PC-9 (cell line): ENCODE results near the gene YIPF5. TPM values are rescaled to one million over a fixed set of nuclear protein-coding genes. Genes with fewer than 3 reads are reported as not detected.

Experiments
- BruUV-seq: library from RNA; stranded (reverse); fragments of 400-500 nt; replicated peaks from 2 replicates; lab custom pipeline; 2021; lab: Mats Ljungman, UMichigan
- CTCF ChIA-PET: fragments of 300-600 bp; sonication (Branson Sonifier 250); formaldehyde crosslinking; loops from one replicate; lab custom pipeline; 2022; ENCODE audit warnings: antibody characterized with exemption; lab: Charles Lee
- POLR2A ChIA-PET: fragments of 300-600 bp; sonication (Branson Sonifier 250); formaldehyde crosslinking; loops from one replicate; lab custom pipeline; 2022; ENCODE audit warnings: antibody characterized with exemption; ENCODE audit not compliant: unreplicated experiment; lab: Charles Lee
- DNase-seq, 2 experiments: peaks; one replicate each; pipeline versions ENCODE4 v3.0.0 to v3.0.0-alpha.2; 2015 to 2022; ENCODE audit warnings: mixed read lengths in 1 of 2
- H2AFZ ChIP-seq: fragments of 200-600 bp; sonication (generic); 2 replicates; pipeline ENCODE4 v1.8.1; 2017; ENCODE audit warnings: antibody characterized with exemption
- H3F3A ChIP-seq: fragments of 200-600 bp; sonication (generic); 2 replicates; pipeline ENCODE4 v1.8.1; 2017; ENCODE audit warnings: antibody characterized with exemption, mild to moderate bottlenecking, low read depth; ENCODE audit not compliant: insufficient read depth
- H3K27ac ChIP-seq: fragments of 200-600 bp; sonication (generic); 2 replicates; pipeline ENCODE4 v1.6.1; 2016; ENCODE audit warnings: mixed run types
- H3K27me3 ChIP-seq: fragments of 200-600 bp; sonication (generic); 2 replicates; pipeline ENCODE4 v1.6.1; 2016; ENCODE audit warnings: low read depth, mixed run types; ENCODE audit not compliant: insufficient read depth
- H3K36me3 ChIP-seq: fragments of 200-600 bp; sonication (generic); 2 replicates; pipeline ENCODE4 v1.6.1; 2016; ENCODE audit warnings: low read depth, mixed run types
- H3K4me1 ChIP-seq: fragments of 200-600 bp; sonication (generic); replicated peaks from 2 replicates; pipeline ENCODE4 v1.6.1; 2016; ENCODE audit warnings: mixed run types; ENCODE audit not compliant: insufficient read depth
- H3K4me2 ChIP-seq: fragments of 200-600 bp; sonication (generic); 2 replicates; pipeline ENCODE4 v1.6.1; 2017; ENCODE audit warnings: mixed run types
- H3K4me3 ChIP-seq: fragments of 200-600 bp; sonication (generic); 2 replicates; pipeline ENCODE4 v1.6.1; 2016; ENCODE audit warnings: mixed run types
- H3K79me2 ChIP-seq: fragments of 200-600 bp; sonication (generic); 2 replicates; pipeline ENCODE4 v1.6.1; 2017; ENCODE audit warnings: low read depth, mixed run types
- H3K9me2 ChIP-seq: fragments of 200-600 bp; sonication (generic); 2 replicates; pipeline ENCODE4 v1.8.1; 2017; ENCODE audit warnings: mild to moderate bottlenecking; ENCODE audit not compliant: insufficient read depth
- H3K9me3 ChIP-seq: fragments of 200-600 bp; sonication (generic); 2 replicates; pipeline ENCODE4 v1.8.1; 2016; ENCODE audit warnings: low read depth; ENCODE audit not compliant: insufficient read depth
- H4K20me1 ChIP-seq: fragments of 200-600 bp; sonication (generic); 2 replicates; pipeline ENCODE4 v1.8.1; 2017; ENCODE audit not compliant: insufficient read depth
- EZH2 ChIP-seq: fragments of 200-600 bp; sonication (generic); IDR thresholded peaks from 2 replicates; pipeline ENCODE4 v1.8.0; 2017; ENCODE audit warnings: antibody characterized with exemption, low read depth
- intact Hi-C: fragments of 100-400 bp; cut with micrococcal nuclease; formaldehyde crosslinking; loops from one replicate; pipeline ENCODE4 v1.10.0; 2022; ENCODE audit not compliant: unreplicated experiment
- total RNA-seq: library from RNA; stranded (reverse); gene quantifications from 2 replicates; pipeline ENCODE4 v1.2.3, GENCODE V29; 2021
- TF ChIP-seq, protein P1 (sequence below): fragments of 200-600 bp; sonication (generic); conservative IDR thresholded peaks from 2 replicates; pipeline ENCODE4 v1.6.1; 2017; ENCODE audit warnings: mixed run types, antibody characterized with exemption, mild to moderate bottlenecking, moderate library complexity

The YIPF5 gene
- total RNA-seq, 1 experiment from 2014 or later, result 65.8 TPM

DNA sequence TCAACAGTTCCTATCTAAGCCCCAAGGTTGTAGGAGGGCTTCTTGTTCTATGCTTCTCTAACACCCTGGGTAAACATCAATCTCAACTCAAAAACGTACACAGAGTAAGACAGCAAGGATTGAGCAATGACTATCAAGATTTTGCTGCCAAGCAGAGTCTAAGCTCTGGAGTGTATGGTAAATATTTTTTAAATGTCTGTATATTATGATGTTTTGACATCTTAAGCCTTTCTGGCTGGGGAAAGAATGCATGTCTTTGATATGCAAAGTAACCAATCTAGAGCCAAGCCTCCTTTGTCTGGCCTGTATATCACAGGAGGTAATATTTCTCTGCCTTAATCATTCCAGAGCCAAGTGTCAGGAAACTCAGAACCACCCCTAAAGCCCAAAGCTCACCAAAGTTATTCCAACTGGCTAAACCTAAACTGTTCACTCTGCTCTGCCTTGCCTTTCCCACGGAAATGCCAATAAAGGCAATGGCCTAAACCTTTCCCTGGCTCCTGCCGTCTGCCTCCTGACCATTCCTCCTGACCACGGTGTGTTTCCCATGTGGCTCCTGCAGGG is 45.2 kb downstream of the YIPF5 start:
- no TSS peak for BruUV-seq
- Histone ChIP-seq H3K4me2 (no peak overlapping the region), H4K20me1 (no peaks in the 10 kb centered on the region), H3K4me3 (no peak overlapping the region), H3F3A (no peaks in the 10 kb centered on the region), H3K27ac (no peak overlapping the region), H3K79me2 (no peaks in the 10 kb centered on the region), H3K4me1 (no peaks in the 10 kb centered on the region), H3K9me2 (no peaks in the 10 kb centered on the region), H3K27me3 (no peaks in the 10 kb centered on the region), H3K36me3 (no peaks in the 10 kb centered on the region), H2AFZ (no peak overlapping the region), H3K9me3 (no peaks in the 10 kb centered on the region)
- ChIA-PET CTCF (no interaction called here), POLR2A (no interaction called here)
- TF ChIP-seq, protein P1, sequence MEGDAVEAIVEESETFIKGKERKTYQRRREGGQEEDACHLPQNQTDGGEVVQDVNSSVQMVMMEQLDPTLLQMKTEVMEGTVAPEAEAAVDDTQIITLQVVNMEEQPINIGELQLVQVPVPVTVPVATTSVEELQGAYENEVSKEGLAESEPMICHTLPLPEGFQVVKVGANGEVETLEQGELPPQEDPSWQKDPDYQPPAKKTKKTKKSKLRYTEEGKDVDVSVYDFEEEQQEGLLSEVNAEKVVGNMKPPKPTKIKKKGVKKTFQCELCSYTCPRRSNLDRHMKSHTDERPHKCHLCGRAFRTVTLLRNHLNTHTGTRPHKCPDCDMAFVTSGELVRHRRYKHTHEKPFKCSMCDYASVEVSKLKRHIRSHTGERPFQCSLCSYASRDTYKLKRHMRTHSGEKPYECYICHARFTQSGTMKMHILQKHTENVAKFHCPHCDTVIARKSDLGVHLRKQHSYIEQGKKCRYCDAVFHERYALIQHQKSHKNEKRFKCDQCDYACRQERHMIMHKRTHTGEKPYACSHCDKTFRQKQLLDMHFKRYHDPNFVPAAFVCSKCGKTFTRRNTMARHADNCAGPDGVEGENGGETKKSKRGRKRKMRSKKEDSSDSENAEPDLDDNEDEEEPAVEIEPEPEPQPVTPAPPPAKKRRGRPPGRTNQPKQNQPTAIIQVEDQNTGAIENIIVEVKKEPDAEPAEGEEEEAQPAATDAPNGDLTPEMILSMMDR, result no peak
- no peak for TF ChIP-seq EZH2
- intact Hi-C loops, result no loop called here
- no peak for DNase-seq

DNA sequence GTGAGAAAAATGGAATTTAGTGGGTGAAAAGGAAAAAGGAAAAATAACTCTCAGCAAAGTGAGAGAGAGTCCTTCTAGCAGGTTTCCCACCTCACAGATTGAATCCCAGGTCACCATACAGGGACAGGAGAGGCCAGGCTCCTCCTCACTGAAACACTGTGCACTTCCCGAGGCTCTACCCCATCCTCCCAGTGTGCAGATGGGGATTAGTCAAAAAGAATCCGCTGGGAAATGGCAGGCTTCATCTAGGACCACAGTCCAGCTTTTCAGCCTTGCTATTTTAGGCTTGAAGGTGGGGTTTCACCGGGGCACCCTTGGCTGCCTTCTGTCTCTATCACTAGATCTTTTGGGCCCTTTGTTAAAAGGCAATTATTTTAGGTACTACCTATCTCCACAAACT is 47.8 kb downstream of the YIPF5 start:
- no peak overlapping the region for H3K27ac ChIP-seq
- BruUV-seq, result no TSS peak
- H3F3A ChIP-seq, result no peaks in the 10 kb centered on the region
- DNase-seq, result no peak
- no peaks in the 10 kb centered on the region for H4K20me1 ChIP-seq
- no peaks in the 10 kb centered on the region for H3K27me3 ChIP-seq
- no peaks in the 10 kb centered on the region for H3K36me3 ChIP-seq
- H3K4me1 ChIP-seq, result no peaks in the 10 kb centered on the region
- no peak overlapping the region for H3K4me2 ChIP-seq
- no peak overlapping the region for H3K4me3 ChIP-seq
- no peaks in the 10 kb centered on the region for H3K9me3 ChIP-seq
- CTCF ChIA-PET, result no interaction called here
- no peak for TF ChIP-seq EZH2
- TF ChIP-seq, protein P1, result no peak
- intact Hi-C loops, result no loop called here
- no peaks in the 10 kb centered on the region for H3K9me2 ChIP-seq
- H2AFZ ChIP-seq, result no peak overlapping the region
- no peaks in the 10 kb centered on the region for H3K79me2 ChIP-seq
- POLR2A ChIA-PET, result no interaction called here

DNA sequence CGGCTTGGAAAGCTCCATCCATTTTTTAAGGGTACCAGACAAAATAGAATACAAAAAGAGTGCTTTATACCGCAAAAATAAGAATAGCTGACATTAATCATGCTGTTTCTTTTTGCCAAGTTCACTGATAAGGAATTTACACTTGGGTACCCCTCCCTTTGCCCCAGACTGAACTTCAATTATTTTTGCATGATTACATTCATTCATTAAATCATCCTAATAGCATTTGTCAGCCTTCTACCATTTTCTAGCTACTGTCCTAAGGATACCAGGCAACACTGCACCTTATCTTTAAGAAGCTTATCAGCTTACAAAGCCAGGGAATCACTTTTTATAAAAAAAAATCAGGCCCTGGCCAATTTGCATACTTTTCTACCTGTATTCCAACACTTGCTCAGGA is 48.4 kb downstream of the YIPF5 start:
- no peak overlapping the region for H2AFZ ChIP-seq
- H3K4me3 ChIP-seq, result no peak overlapping the region
- TF ChIP-seq, protein P1, result no peak
- TF ChIP-seq EZH2, result no peak
- H3K4me1 ChIP-seq, result no peaks in the 10 kb centered on the region
- H3K4me2 ChIP-seq, result no peak overlapping the region
- no TSS peak for BruUV-seq
- no peaks in the 10 kb centered on the region for H3K36me3 ChIP-seq
- DNase-seq, result no peak
- H3K27ac ChIP-seq, result no peak overlapping the region
- H3F3A ChIP-seq, result no peaks in the 10 kb centered on the region
- H4K20me1 ChIP-seq, result no peaks in the 10 kb centered on the region
- ChIA-PET POLR2A (no interaction called here), CTCF (no interaction called here)
- no peaks in the 10 kb centered on the region for H3K27me3 ChIP-seq
- intact Hi-C loops, result no loop called here
- no peaks in the 10 kb centered on the region for H3K9me2 ChIP-seq
- no peaks in the 10 kb centered on the region for H3K9me3 ChIP-seq
- no peaks in the 10 kb centered on the region for H3K79me2 ChIP-seq
